Measurements from ENCODE around the gene COA1.
A peak's percentile ranks its signal among the peaks of the same experiment; 100 is the strongest.
"Not testable (repeated sequence)": the region's sequence is repeated elsewhere in the genome, so short reads cannot be mapped to it uniquely, and the experiment has no call there.

Gene COA1

DNA sequence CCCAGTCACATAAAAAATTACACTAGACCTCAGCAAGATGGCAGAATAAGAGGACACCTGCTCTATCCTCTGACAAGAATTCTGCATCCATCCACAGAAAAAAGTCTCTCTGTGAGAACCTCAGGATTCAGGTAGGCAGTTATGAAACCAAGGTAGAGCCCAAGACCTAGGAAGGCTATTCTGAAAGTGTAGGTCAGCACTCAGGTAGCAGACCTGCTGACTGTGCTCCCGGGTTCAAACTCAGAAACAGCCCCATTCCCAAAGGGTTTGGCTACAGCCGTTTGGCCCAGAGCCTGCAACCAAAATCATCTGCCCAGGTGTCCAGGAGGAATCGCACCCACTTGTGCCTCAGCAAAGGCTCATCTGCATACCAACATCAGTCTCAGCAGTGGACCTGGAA, 37.7 kb downstream of the COA1 start:
- DNase-seq (ENCODE audit: low read depth, low spot score): no peak

DNA sequence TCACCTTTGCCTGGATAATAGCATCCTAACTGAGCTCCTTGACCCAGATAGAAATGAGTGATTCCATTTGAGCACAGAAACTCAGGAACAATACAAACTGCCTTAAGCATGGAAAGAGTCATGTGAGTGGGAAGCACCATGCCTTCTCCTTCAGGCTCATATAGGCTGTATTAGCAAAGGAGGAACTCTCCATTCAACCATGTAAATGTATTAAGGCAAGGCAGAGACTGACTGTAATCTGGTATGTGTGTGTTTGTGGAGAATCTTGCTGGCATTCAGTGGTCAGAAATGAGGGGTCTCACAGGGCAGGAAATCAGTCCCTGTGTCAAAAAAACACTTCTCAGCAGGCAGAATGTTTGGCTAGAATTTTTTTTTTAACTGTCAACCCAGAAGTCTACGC, 40.2 kb downstream of the COA1 start:
- DNase-seq (ENCODE audit: low read depth, low spot score): no peak

DNA sequence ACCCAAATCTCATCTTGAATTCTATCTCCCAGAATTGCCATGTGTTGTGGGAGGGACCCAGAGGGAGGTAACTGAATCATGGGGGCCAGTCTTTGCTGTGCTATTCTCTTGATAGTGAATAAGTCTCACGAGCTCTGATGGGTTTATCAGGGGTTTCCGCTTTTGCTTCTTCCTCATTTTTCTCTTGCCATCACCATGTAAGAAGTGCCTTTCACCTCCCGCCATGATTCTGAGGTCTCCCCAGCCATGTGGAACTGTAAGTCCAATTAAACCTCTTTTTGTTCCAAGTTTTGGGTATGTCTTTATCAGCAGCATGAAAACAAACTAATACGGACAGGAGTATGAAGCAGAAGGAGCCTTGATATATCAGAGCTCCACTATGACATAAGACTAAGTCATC, 41.5 kb downstream of the COA1 start:
- DNase-seq (ENCODE audit: low read depth, low spot score): not testable (repeated sequence)

DNA sequence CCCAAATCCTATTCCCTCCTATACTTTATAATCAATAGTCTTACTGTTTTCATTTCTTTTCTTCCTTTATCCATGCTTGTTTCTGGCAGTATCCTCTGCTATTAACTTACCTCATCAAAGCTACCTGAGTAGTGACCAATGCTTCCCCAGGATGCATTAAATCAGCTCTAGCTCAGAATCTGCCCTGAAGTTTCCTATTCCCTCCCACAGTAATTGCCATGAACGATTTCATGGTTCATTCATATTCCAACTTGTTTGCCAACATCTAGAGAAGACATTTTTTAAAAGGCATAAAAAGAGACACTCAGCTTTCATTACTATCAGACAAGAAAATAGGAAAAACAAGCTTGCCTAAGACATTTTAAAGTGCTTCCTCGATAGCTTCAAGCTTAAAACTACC, 42.3 kb downstream of the COA1 start:
- no peak for DNase-seq (ENCODE audit: low read depth, low spot score)

DNA sequence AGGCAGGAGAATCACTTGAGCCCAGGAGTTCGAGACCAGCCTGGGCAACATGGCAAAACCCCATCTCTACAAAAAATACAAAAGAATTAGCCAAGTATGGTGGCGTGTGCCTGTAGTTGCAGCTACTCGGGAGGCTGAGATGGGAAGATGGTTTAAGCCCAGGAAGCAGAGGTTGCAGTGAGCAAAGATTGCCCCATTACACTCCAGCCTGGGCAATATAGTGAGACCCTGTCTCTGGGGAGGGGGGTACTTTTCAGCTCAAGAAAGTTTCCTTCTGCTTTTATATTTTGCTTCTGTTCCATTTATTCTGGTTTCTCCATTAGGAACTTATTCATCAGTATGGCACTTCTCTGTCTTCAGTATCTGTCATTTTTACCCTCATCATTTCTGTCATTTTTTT, 48.6 kb downstream of the COA1 start:
- no peak for DNase-seq (ENCODE audit: low read depth, low spot score)

DNA sequence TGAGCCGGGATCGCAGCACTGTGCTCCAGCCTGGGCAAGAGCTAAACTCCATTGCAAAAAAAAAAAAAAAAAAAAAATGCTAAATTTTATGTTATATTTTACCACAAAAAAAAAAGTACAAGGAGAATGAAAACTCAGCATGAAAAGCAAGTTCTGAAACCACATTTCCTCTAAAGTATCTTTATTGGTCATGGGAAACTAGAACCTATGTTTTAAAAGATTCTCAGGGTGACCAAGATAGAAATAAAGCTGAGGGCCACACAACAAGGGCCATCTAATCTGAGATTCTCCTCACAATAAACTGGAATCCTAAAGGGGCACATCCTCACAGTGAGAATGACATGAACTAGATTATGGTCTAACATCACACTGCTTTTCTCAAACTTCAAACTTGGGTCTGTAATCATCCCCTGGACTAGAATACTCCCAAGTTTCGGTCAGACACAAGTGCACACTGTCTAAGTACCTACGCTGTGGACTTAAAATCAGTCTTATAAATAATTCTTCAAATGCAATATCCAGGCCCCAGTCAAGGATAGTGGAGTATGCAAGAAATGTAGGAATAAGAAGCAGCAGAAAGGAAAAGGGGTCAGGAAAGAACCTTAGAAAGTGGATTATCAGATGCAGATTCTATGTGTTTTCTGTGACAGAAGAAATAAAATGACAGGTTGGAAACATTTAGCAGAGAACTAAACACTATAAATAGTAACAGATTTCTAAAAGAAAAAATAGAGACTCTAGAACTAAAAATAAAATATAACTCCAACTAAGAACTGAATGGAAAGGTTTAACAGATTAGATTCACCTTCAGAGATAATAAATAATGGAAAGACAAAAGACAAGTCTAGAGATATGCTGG, 49.9 kb downstream of the COA1 start:
- DNase-seq (ENCODE audit: low read depth, low spot score): no peak

DNA sequence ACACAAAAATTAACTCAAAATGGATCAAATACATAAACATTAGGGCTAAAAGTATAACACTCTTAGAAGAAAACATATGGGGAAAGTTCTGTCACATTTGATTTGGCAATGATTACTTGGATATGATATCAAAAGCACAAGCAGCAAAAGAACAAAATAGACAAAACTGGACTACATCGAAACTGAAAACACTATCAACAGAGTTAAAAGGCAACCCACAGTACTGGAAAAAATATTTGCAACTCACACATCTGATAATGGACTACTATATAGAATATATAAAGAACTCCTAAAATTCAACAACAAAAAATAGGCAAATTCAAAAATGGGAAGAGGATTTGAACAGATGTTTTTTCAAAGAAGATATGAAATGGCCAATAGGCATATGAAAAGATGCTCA, 51.0 kb downstream of the COA1 start:
- no peak for DNase-seq (ENCODE audit: low read depth, low spot score)

DNA sequence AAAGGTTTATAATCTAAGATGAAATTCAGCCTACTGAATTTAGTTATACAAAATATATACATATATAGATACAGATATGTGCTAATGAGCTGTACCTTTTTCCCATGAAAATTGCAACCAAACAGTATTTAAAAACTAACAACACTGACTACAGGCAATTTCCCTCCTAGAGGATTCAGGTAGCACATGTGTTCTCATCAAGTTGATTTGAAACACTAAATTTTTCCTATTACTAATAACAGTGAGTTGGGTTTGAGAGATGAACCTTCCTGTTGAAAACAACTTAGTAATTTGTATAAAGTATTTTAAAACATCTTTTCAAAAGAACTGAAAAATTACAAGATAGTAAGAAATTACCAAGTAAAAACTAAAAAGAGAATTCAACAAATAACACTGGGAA, 51.5 kb downstream of the COA1 start:
- DNase-seq (ENCODE audit: low read depth, low spot score): no peak

DNA sequence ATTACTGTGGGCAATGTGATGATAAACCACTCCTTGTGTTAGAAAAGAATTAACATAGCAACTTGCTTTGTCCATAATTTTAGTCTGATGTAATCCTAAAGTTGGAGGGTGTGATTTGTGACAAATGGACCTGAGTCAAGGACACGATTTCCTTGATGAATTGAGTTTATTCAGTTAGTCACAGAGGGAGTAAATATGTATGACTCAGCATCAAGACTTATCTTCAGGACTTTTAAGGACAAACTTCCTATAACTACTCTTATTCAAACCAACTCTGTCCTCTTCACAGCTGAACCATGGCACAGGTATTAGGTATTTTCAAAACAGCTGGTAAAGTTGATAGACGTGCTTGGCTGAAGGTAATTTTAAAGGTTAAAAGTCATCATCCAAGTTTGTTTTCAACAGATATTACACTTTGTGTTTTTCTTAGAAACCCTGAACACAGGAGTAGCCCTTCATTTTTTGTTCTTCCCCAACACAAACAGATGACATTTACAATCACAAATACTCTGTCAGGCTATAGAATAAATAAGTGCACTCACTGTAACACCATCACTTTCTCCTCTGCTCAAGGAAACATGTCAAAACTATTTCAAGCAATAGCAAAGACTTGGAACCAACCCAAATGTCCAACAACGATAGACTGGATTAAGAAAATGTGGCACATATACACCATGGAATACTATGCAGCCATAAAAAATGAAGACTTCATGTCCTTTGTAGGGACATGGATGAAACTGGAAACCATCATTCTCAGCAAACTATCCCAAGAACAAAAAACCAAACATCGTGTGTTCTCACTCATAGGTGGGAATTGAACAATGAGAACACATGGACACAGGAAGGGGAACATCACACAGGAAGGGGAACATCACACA, 54.5 kb downstream of the COA1 start:
- no peak for DNase-seq (ENCODE audit: low read depth, low spot score)

DNA sequence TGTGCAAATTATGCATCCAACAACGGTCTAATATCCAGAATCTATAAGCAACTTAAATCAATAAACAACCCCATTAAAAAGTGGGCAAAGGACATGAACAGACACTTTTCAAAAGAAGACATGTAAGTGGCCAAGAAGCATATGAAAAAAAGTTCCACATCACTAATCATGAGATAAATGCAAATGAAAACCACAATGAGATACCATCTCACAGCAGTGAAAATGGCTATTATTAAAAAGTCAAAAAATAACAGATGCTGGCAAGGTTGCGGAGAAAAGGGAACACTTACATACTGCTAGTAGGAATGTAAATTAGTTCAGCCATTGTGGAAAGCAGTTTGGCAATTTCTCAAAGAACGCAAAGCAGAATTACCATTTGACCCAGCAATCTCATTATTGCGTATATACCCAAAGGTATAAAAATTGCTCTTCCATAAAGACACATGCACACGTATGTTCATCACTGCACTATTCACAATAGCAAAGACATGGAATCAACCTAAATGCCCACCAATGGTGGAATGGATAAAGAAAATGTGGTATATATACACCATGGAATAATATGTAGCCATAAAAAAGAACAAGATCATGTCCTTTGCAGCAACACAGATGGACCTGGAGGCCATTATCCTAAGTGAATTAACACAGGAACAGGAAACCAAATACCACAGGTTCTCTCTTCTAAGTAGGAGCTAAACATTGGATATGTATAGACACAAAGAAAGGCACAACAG, 55.9 kb downstream of the COA1 start:
- not testable (repeated sequence) for DNase-seq (ENCODE audit: low read depth, low spot score)

DNA sequence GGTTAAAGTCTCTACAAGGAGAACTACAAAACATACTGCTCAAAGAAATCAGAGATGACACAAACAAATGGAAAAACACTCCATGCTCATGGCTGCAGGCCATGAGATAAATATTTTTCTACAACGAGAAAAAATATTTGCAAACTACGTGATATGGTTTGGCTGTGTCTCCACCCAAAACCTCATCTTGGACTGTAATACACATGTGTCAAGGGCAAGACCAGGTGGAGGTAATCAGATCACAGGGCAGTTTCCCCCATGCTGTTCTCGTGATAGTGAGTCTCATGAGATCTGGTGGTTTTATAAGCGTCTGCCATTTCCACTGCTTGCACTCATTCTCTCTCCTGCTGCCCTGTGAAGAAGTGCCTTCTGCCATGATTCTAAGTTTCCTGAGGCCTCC, 57.8 kb downstream of the COA1 start:
- no peak for DNase-seq (ENCODE audit: low read depth, low spot score)

DNA sequence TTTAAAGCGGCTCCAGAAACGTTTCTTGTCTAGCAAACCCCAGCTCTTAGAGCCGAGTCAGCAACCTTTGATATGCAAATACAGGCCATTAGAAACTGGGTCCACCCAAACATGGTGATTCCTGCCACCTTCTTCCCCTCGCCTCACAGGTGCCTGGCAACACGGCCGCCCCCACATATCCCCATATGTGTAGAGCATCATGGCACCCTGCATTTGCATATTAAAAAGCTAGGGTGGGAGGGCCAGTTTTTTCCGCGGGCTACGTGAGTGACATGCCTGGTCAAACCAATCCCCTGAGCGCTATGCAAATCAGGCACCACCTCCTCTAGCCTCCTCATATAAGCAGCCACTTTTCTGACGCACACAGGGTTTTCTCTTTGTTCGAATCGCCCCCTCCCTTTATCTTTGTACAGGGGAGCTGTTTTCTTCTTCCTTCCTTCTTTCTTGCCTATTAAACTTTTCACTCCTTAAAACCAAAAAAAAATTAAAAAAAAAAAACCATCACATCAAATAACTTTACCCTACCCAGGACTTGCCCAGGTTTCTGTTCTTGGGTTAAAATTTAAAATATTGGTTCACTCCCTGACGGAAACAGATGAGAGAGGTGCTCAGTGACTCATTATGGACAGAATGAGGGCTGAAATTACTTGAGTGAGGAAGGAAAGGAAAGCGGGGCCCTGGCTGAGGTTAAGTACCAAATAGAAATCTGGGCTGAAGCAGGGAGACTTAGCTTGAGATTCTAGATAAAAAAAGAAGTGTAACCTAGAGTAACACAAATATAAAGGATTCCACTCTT, 59.8 kb downstream of the COA1 start:
- peak; percentile 35 for DNase-seq (ENCODE audit: low read depth, low spot score)

DNA sequence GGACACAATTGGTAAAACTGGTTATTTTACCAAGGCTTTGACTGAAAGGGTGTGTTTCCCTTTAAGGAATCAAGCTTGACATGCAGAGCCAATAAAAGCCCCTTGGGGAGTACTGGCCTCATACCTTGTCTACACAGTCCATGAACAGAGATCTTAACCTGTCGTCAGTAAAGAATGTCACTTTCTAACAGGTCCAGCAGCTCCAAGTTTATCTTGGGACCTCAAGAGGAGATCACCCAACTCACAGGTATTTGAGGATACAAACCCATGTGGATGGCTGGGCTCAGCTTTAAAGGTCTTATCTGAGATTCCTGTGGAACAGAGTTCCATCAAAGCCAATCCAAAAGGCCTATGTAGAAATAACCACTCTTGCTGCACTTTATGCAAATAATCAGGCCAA, 61.3 kb downstream of the COA1 start:
- DNase-seq (ENCODE audit: low read depth, low spot score): no peak

DNA sequence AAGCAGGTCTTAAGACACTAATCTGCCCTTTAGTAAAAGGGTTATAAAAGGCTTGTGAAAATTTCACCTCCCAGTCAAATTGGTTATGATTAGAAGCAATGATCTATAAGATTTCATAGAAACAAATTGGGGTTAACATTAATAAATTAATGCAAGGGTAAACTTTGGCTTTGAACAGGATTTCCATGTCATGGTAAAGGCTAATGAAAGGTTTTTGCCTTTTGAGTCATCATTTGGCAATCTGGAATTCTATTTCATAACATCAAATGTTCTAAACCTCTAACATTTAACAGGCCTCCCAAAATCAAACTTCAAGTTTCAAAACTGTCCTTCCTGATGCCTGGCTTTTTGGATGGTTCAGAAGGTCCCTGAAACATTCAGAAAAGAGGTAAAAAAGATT, 62.4 kb downstream of the COA1 start:
- DNase-seq (ENCODE audit: low read depth, low spot score): no peak

DNA sequence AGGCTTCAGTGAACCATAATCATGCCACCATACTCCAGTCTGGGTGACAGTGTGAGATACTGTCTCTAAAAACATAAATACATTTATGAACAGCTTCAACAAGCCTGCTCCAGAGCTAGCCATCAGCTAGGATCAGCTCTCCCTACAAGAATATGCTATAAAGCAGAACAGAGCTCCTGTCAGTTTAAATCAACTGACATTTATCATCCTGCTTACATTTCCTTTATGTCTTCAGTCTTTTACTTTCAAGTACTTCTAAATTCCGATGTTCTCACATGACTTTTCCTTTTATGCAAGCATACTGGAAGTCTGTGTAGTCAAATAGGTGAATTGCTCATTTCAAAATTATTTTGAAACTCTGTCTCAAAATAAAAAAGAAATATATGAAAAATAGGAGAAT, 64.6 kb downstream of the COA1 start:
- no peak for DNase-seq (ENCODE audit: low read depth, low spot score)

DNA sequence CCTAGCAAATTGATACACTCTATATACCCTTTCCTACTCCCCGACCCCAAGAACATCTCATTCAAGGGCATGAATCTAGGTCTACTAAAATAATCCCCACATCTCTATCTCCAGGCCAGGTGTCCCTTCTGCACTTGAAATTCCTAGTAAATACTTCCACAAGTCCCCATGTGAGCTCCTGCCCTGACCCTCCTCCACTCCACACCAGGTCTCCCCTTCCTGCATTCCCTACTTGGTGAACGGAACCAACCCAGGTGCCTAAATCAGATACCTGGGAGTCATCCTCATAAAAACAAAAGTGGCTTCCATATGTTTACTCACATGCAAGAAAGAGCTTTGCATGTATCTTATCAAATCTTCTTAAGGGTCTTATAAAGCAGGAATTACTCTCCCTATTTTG, 69.2 kb downstream of the COA1 start:
- DNase-seq (ENCODE audit: low read depth, low spot score): no peak

DNA sequence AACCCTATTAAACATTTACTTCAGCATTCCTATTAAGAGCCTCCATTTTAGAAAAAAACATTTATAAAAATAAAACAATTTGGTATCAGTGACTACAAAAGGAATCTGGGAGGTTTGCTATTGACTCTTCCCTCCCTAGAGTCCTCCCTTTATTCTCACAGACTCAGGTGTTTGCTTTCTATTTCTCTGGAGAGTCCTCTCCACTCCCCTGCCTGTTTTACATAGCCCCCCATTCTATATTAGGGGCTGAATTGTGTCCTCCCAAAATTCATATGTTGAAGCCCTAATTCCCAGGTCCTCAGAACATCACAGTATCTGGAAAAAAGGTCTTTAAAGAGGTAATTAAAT, 69.8 kb downstream of the COA1 start:
- DNase-seq (ENCODE audit: low read depth, low spot score): no peak

DNA sequence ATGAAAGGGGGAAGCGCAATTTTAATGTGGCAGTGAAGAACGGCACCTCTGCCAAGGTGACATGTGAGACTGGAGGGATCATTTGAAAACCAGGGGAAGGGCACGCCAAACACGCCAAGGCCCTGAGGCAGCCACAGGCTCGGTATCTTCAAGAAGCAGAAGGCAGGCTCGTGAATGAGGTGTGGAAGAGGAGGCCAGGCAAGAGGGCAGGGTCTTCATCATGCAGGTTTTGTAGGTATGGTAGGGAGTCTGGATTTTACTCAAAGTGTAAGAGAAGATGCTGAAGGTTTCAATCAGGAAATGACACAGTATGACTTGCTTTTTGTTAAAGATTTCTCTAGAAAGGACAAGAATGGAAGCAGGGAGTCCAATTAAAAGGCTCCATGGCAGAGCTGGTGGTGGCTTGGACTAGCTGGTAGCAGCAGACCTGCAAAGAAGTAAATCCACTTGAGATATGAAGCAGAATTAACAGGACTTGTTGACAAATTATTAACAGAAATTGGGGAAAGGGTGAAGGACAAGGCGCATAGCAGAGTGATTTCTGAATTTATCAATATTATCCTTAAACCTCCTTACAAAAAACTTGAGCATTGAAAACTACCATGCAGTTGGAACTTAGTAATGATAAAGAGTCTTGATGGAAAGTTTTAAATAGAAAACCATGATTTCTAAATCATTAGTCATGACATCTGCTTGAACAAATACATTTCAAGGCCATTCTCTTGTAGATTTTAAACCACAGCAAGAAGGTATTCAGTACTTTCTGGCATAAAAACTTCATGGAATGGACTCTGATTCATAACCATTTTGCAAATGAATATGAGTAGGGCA, 70.4 kb downstream of the COA1 start:
- no peak for DNase-seq (ENCODE audit: low read depth, low spot score)

DNA sequence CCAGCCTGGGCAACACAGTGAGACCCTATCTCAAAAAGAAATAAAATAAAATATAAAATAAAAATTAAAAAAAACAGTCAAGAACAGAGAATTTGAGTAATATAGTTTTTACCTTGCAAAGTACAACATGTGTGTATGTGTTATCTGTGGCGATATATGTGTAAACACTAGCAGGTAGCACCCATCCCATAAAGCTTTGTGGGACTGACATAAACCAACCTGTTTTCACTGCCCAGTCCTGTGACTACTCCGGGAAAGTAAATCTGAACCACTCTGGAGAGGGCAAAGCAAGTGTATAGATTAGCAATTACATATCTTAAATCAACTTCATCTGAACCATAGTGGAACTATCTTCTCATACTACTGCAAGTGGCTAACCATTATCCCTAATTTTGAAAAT, 72.3 kb downstream of the COA1 start:
- no peak for DNase-seq (ENCODE audit: low read depth, low spot score)

DNA sequence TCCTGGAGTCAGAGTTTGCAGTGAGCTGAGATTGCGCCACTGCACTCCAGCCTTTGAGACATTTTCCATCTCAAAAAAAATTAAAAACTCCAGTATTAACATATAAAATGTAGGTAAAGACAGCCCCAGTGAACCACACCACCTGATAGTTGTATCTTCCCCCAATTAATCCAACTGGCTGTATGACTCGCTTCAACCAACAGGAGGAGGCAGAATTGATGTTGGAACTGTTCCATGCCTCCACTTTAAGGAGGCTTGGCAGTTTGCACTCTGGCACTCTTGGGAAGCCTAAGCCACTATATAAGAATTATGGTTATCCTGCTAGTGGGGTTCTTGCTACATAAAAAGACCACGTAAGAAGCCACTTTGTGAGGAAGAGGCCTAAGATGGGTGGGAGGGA, 73.7 kb downstream of the COA1 start:
- DNase-seq (ENCODE audit: low read depth, low spot score): no peak
